Hepatocyte (in vitro differentiated cells): ENCODE data around the gene MARK3. TPM values are rescaled to one million over a fixed set of nuclear protein-coding genes. Genes with fewer than 3 reads are reported as not detected.

Experiments
- DNase-seq: peaks from one replicate; pipeline ENCODE4 v3.0.0-alpha.2; 2016; ENCODE audit warnings: low spot score
- H2AFZ ChIP-seq: fragments of 200-600 bp; sonication (generic); 2 replicates; pipeline ENCODE4 v1.6.0; 2016; ENCODE audit warnings: antibody characterized with exemption, mild to moderate bottlenecking
- H3K27ac ChIP-seq: fragments of 200-600 bp; sonication (generic); 2 replicates; pipeline ENCODE4 v1.5.1; 2016; ENCODE audit warnings: mild to moderate bottlenecking
- H3K27me3 ChIP-seq: fragments of 200-600 bp; sonication (generic); 2 replicates; pipeline ENCODE4 v1.6.1; 2016
- H3K36me3 ChIP-seq: fragments of 200-600 bp; sonication (generic); replicated peaks from 2 replicates; pipeline ENCODE4 v1.5.1; 2016; ENCODE audit warnings: low read depth; ENCODE audit not compliant: insufficient read depth
- H3K4me1 ChIP-seq: fragments of 200-600 bp; sonication (generic); 2 replicates; pipeline ENCODE4 v1.5.1; 2016; ENCODE audit warnings: mild to moderate bottlenecking, moderate library complexity; ENCODE audit not compliant: insufficient read depth
- H3K4me2 ChIP-seq: fragments of 200-600 bp; sonication (generic); 2 replicates; pipeline ENCODE4 v1.6.0; 2016
- H3K4me3 ChIP-seq: fragments of 200-600 bp; sonication (generic); 2 replicates; pipeline ENCODE4 v1.5.1; 2016; ENCODE audit warnings: mild to moderate bottlenecking
- H3K79me2 ChIP-seq: fragments of 200-600 bp; sonication (generic); 2 replicates; pipeline ENCODE4 v1.6.0; 2017; ENCODE audit warnings: mild to moderate bottlenecking
- H3K9me2 ChIP-seq: fragments of 200-600 bp; sonication (generic); replicated peaks from 2 replicates; pipeline ENCODE4 v1.6.0; 2017; ENCODE audit warnings: mild to moderate bottlenecking; ENCODE audit not compliant: insufficient read depth
- H3K9me3 ChIP-seq: fragments of 200-600 bp; sonication (generic); 2 replicates; pipeline ENCODE4 v1.5.1; 2016; ENCODE audit warnings: low read depth, mild to moderate bottlenecking
- H4K20me1 ChIP-seq: fragments of 200-600 bp; sonication (generic); 2 replicates; pipeline ENCODE4 v1.6.0; 2016; ENCODE audit warnings: mild to moderate bottlenecking; ENCODE audit not compliant: insufficient read depth, poor library complexity, severe bottlenecking
- CTCF ChIP-seq: fragments of 200-600 bp; sonication (generic); IDR thresholded peaks from 2 replicates; pipeline ENCODE4 v1.5.1; 2016; ENCODE audit warnings: antibody characterized with exemption, mild to moderate bottlenecking; ENCODE audit not compliant: poor library complexity
- EZH2 ChIP-seq: fragments of 200-600 bp; sonication (generic); IDR thresholded peaks from 2 replicates; pipeline ENCODE4 v1.6.1; 2016; ENCODE audit warnings: antibody characterized with exemption, mild to moderate bottlenecking, borderline replicate concordance
- EZH2phosphoT487 ChIP-seq: fragments of 200-600 bp; sonication (generic); IDR thresholded peaks from one replicate; pipeline ENCODE4 v1.6.1; 2018; ENCODE audit warnings: antibody characterized with exemption, mild to moderate bottlenecking, low read depth, moderate library complexity; ENCODE audit not compliant: unreplicated experiment, severe bottlenecking
- WGBS: methylation state at CpG from one replicate; pipeline ENCODE4 v1.1.6; 2016; ENCODE audit warnings: low lambda C conversion rate; ENCODE audit errors: missing lambda C conversion rate; 5-methylcytosine and 5-hydroxymethylcytosine counted together
- polyA plus RNA-seq: library from polyadenylated mRNA; unstranded; fragments of >200 nt; fragmentation: Nextera tagmentation; extraction: Ambion mirVana; gene quantifications from 2 replicates; pipeline ENCODE4 v1.2.1, GENCODE V29; 2016
- total RNA-seq: library from RNA; depleted of rRNA; stranded (reverse); fragments of >200 nt; gene quantifications from 2 replicates; pipeline ENCODE4 v1.2.3, GENCODE V29; 2014

Gene MARK3
- total and polyA plus RNA-seq, 2 experiments from 2014 or later: 56.3 to 71.7 TPM

- no peak overlapping the region for H2AFZ ChIP-seq
- DNase-seq: peak; percentile 34
- H3K4me3 ChIP-seq: no peak overlapping the region
- peaks cover 92% of the 10 kb centered on the region for H4K20me1 ChIP-seq
- no peaks in the 10 kb centered on the region for H3K27me3 ChIP-seq
- peaks cover 27% of the 10 kb centered on the region for H3K4me1 ChIP-seq
- WGBS: 59% methylated on average over 9 of the region's 9 CpGs
- H3K36me3 ChIP-seq: no peaks in the 10 kb centered on the region
- H3K79me2 ChIP-seq: peaks cover 100% of the 10 kb centered on the region
- H3K9me2 ChIP-seq: no peaks in the 10 kb centered on the region
- TF ChIP-seq EZH2phosphoT487 (no peak), CTCF (peak; percentile 56)
- H3K9me3 ChIP-seq: no peaks in the 10 kb centered on the region
- peak overlapping the region; percentile 26 for H3K4me2 ChIP-seq
- no peak overlapping the region for H3K27ac ChIP-seq
Observed at GRCh38 chr14:103393676-103394626, 8.7 kb downstream of the MARK3 start.

- Histone ChIP-seq H2AFZ (no peak overlapping the region), H3K4me1 (peaks cover 29% of the 10 kb centered on the region), H3K36me3 (no peaks in the 10 kb centered on the region), H3K79me2 (peaks cover 100% of the 10 kb centered on the region), H3K9me3 (no peaks in the 10 kb centered on the region), H3K27ac (peak overlapping the region; percentile 10), H4K20me1 (peaks cover 96% of the 10 kb centered on the region), H3K4me2 (peak overlapping the region; percentile 9), H3K9me2 (no peaks in the 10 kb centered on the region), H3K27me3 (no peaks in the 10 kb centered on the region), H3K4me3 (no peak overlapping the region)
- no peak for DNase-seq
- WGBS: 76% methylated on average over 2 of the region's 2 CpGs
- TF ChIP-seq EZH2: no peak
- TF ChIP-seq CTCF: no peak
- no peak for TF ChIP-seq EZH2phosphoT487
Observed at GRCh38 chr14:103395244-103395643, 10.0 kb downstream of the MARK3 start.

- WGBS: 100% methylated on average over 2 of the region's 2 CpGs
- H4K20me1 ChIP-seq: peaks cover 96% of the 10 kb centered on the region
Observed at GRCh38 chr14:103396463-103396862, 11.2 kb downstream of the MARK3 start.

More at GRCh38 chr14:103396463-103396862, 11.2 kb downstream of the MARK3 start:
- Histone ChIP-seq H2AFZ (no peak overlapping the region), H3K4me2 (no peak overlapping the region), H3K27ac (no peak overlapping the region), H3K79me2 (peaks cover 100% of the 10 kb centered on the region), H3K4me3 (no peak overlapping the region), H3K4me1 (peaks cover 29% of the 10 kb centered on the region), H3K9me2 (no peaks in the 10 kb centered on the region), H3K27me3 (no peaks in the 10 kb centered on the region), H3K36me3 (no peaks in the 10 kb centered on the region), H3K9me3 (no peaks in the 10 kb centered on the region)
- no peak for TF ChIP-seq EZH2phosphoT487
- no peak for DNase-seq
